GM23248 (cell line): ENCODE results near the gene ZNF80. TPM values are rescaled to one million over a fixed set of nuclear protein-coding genes. Genes with fewer than 3 reads are reported as not detected.

ENCODE experiments used
- DNase-seq: peaks from one replicate; pipeline ENCODE4 v3.0.0-alpha.2; 2015
- H2AFZ ChIP-seq: fragments of 200-600 bp; sonication (generic); 2 replicates; pipeline ENCODE4 v1.6.1; 2016; ENCODE audit warnings: antibody characterized with exemption
- H3F3A ChIP-seq: fragments of 200-600 bp; sonication (generic); 2 replicates; pipeline ENCODE4 v1.6.1; 2016; ENCODE audit warnings: mild to moderate bottlenecking, antibody characterized with exemption, mixed run types; ENCODE audit not compliant: insufficient read depth
- H3K27ac ChIP-seq: fragments of 200-600 bp; sonication (generic); 2 replicates; pipeline ENCODE4 v1.5.1; 2016; ENCODE audit warnings: mild to moderate bottlenecking
- H3K27me3 ChIP-seq: fragments of 200-600 bp; sonication (generic); replicated peaks from 2 replicates; pipeline ENCODE4 v1.6.1; 2016; ENCODE audit warnings: mild to moderate bottlenecking; ENCODE audit not compliant: insufficient read depth
- H3K36me3 ChIP-seq: fragments of 200-600 bp; sonication (generic); 2 replicates; pipeline ENCODE4 v1.6.1; 2016; ENCODE audit warnings: low read depth, mild to moderate bottlenecking
- H3K4me1 ChIP-seq: fragments of 200-600 bp; sonication (generic); 2 replicates; pipeline ENCODE4 v1.6.1; 2016; ENCODE audit warnings: mild to moderate bottlenecking; ENCODE audit not compliant: insufficient read depth
- H3K4me2 ChIP-seq: fragments of 200-600 bp; sonication (generic); one replicate; pipeline ENCODE4 v1.6.1; 2016; ENCODE audit warnings: mild to moderate bottlenecking; ENCODE audit not compliant: unreplicated experiment
- H3K4me3 ChIP-seq: fragments of 200-600 bp; sonication (generic); 2 replicates; pipeline ENCODE4 v1.5.1; 2016; ENCODE audit warnings: mild to moderate bottlenecking
- H3K79me2 ChIP-seq: fragments of 200-600 bp; sonication (generic); 2 replicates; pipeline ENCODE4 v1.6.1; 2016; ENCODE audit warnings: mild to moderate bottlenecking; ENCODE audit not compliant: insufficient read depth
- H3K9ac ChIP-seq: fragments of 200-600 bp; sonication (generic); 2 replicates; pipeline ENCODE4 v1.6.1; 2016; ENCODE audit warnings: mild to moderate bottlenecking
- H3K9me2 ChIP-seq: fragments of 200-600 bp; sonication (generic); 2 replicates; pipeline ENCODE4 v1.6.1; 2016; ENCODE audit warnings: mixed run types, mild to moderate bottlenecking, moderate library complexity; ENCODE audit not compliant: insufficient read depth
- H3K9me3 ChIP-seq: fragments of 200-600 bp; sonication (generic); one replicate; pipeline ENCODE4 v1.6.1; 2017; ENCODE audit warnings: low read depth
- H4K20me1 ChIP-seq: fragments of 200-600 bp; sonication (generic); 2 replicates; pipeline ENCODE4 v1.6.0; 2016; ENCODE audit not compliant: insufficient read depth
- EZH2 ChIP-seq: fragments of 200-600 bp; sonication (generic); IDR thresholded peaks from 2 replicates; pipeline ENCODE4 v1.6.1; 2018; ENCODE audit warnings: antibody characterized with exemption, mild to moderate bottlenecking; ENCODE audit not compliant: insufficient read depth, poor library complexity, severe bottlenecking
- EZH2phosphoT487 ChIP-seq: fragments of 200-600 bp; sonication (generic); IDR thresholded peaks from 2 replicates; pipeline ENCODE4 v1.6.1; 2018; ENCODE audit warnings: antibody characterized with exemption, moderate library complexity, mild to moderate bottlenecking, low read depth; ENCODE audit not compliant: insufficient read depth
- WGBS, 2 experiments: methylation state at CpG; one replicate each; pipeline ENCODE4 v1.1.6; 2015 to 2017; ENCODE audit warnings: low lambda C conversion rate in 2 of 2, low coverage in 1 of 2; ENCODE audit errors: missing lambda C conversion rate in 2 of 2; 5-methylcytosine and 5-hydroxymethylcytosine counted together
- in situ Hi-C: fragments of 300-500 bp; cut with MboI; formaldehyde crosslinking; loops from 2 replicates; pipeline ENCODE4 v1.15.0; 2020
- polyA plus RNA-seq: library from polyadenylated mRNA; unstranded; fragments of >200 nt; fragmentation: Nextera tagmentation; extraction: Ambion mirVana; gene quantifications from 2 replicates; pipeline ENCODE4 v1.2.1, GENCODE V29; 2016
- total RNA-seq: library from RNA; depleted of rRNA; stranded (reverse); fragments of >200 nt; shearing (Covaris generic); gene quantifications from 2 replicates; pipeline ENCODE4 v1.2.3, GENCODE V29; 2014

The ZNF80 gene
- total and polyA plus RNA-seq, 2 experiments from 2014 or later = not detected

DNA sequence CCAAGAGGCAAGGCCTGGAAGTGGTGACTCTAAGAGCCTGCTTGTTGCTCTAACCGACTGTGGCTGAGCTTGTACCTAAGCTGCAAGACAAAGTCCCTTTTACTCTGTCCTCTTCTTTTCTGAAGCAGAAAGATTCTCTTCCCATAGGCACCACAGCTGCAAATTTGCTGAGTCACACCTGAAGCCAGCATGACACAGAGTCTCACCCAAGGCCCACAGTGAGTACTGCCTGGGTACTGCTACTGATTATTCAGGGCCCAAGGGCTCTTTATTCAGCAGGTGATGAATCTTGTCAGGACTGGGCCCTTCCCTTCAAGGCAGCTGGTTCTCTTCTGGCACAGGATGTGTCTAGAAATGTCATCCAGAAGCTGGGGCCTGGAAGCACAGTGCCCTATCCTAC is 37.6 kb upstream of the ZNF80 start:
- in situ Hi-C loops = no loop called here
- 67 to 92% methylated on average over 1 of the region's 1 CpG for WGBS, 2 experiments
- Histone ChIP-seq H4K20me1 (no peaks in the 10 kb centered on the region), H2AFZ (peak overlapping the region; percentile 66), H3F3A (no peaks in the 10 kb centered on the region), H3K9me2 (no peaks in the 10 kb centered on the region), H3K79me2 (no peaks in the 10 kb centered on the region), H3K9me3 (no peaks in the 10 kb centered on the region), H3K27ac (no peak overlapping the region), H3K4me2 (no peak overlapping the region), H3K36me3 (no peaks in the 10 kb centered on the region), H3K4me1 (peaks cover 7% of the 10 kb centered on the region; the same call in 1 of the 2 replicates), H3K9ac (no peak overlapping the region), H3K27me3 (no peaks in the 10 kb centered on the region), H3K4me3 (no peak overlapping the region)
- peak; percentile 60 for DNase-seq
- no peak for TF ChIP-seq EZH2phosphoT487
- no peak for TF ChIP-seq EZH2

DNA sequence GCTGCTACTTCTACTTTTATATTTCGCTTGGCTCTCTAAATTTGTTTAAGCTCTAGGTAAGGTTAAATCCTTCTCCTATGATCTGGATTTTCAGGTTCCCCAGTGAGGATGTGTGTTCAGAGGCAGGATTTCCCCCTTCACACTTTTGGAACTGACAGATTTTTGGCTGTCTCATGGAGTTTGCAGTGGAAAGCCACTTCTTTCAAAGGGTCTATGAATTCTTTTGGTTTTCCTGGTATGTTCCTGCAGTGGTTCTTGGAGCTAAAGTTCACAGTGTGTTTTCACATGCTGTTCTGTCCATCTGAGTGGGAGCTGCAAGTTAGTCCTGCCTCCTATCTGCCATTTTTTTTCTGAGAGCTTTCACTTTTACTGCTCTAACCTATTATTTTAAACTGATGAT is 34.9 kb upstream of the ZNF80 start:
- Histone ChIP-seq H3K4me3 (no peak overlapping the region), H3K9me2 (no peaks in the 10 kb centered on the region), H4K20me1 (no peaks in the 10 kb centered on the region), H3K79me2 (no peaks in the 10 kb centered on the region), H3K4me1 (peaks cover 7% of the 10 kb centered on the region; the same call in 1 of the 2 replicates), H3K36me3 (no peaks in the 10 kb centered on the region), H3K27me3 (no peaks in the 10 kb centered on the region), H2AFZ (no peak overlapping the region), H3K27ac (no peak overlapping the region), H3K9ac (no peak overlapping the region), H3K9me3 (no peaks in the 10 kb centered on the region), H3F3A (no peaks in the 10 kb centered on the region), H3K4me2 (no peak overlapping the region)
- WGBS, 2 experiments = 65 to 75% methylated on average over 1 of the region's 1 CpG
- no peak for DNase-seq
- in situ Hi-C loops = no loop called here
- TF ChIP-seq EZH2 = no peak
- no peak for TF ChIP-seq EZH2phosphoT487

DNA sequence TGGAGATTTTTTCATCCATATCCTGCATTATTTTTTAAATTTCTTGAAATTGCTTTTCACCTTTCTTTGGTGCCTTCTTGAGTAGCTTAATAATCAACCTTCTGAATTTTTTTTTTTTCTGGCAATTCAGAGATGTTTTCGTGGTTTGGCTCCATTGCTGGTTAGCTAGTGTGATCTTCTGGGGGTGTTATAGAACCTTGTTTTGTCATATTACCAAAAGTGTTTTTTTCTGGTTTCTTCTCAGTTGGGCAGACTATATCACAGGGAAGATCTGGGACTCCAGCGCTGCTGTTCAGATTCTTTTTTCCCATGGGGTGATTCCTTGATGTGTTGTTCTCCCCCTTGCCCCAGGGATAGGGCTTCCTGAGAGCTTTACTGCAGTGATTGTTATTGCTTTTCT is 32.6 kb upstream of the ZNF80 start:
- TF ChIP-seq EZH2phosphoT487 (no peak), EZH2 (no peak)
- Histone ChIP-seq H3F3A (no peaks in the 10 kb centered on the region), H3K27me3 (no peaks in the 10 kb centered on the region; the same call in 1 of the 2 replicates), H3K9me2 (no peaks in the 10 kb centered on the region), H3K36me3 (no peaks in the 10 kb centered on the region), H3K9ac (no peak overlapping the region), H3K27ac (no peak overlapping the region), H2AFZ (no peak overlapping the region), H3K9me3 (no peaks in the 10 kb centered on the region), H3K4me2 (no peak overlapping the region), H4K20me1 (no peaks in the 10 kb centered on the region), H3K4me1 (peaks cover 4% of the 10 kb centered on the region; the same call in 1 of the 2 replicates), H3K4me3 (no peak overlapping the region), H3K79me2 (no peaks in the 10 kb centered on the region)
- WGBS, 2 experiments = 55 to 72% methylated on average over 2 of the region's 2 CpGs
- in situ Hi-C loops = no loop called here
- DNase-seq = no peak

DNA sequence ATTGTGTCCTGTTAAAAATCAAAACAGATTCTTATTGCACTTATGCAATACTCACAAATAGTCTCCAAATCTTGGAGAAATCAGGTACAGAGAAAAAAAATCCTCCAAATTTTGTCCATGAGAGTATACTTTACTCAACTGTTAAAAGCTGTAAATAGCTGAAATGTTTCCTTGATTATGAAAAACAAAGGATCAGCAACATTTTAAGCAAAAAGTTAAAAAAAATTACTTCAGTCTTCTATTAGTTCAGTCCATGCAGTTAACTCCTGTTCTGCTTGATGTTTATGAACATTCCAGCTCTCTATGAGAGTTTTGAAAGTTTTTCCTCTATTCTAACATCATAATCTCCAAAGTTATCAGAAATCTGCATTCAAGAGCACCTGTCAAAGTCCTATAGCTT is 22.8 kb upstream of the ZNF80 start:
- Histone ChIP-seq H3K36me3 (no peaks in the 10 kb centered on the region), H3K4me2 (no peak overlapping the region), H3K9ac (no peak overlapping the region), H3K9me2 (no peaks in the 10 kb centered on the region), H3K4me3 (no peak overlapping the region), H3K4me1 (no peaks in the 10 kb centered on the region), H3K79me2 (no peaks in the 10 kb centered on the region), H3F3A (no peaks in the 10 kb centered on the region), H3K9me3 (peaks cover 4% of the 10 kb centered on the region), H3K27ac (no peak overlapping the region), H4K20me1 (no peaks in the 10 kb centered on the region), H2AFZ (no peak overlapping the region), H3K27me3 (no peaks in the 10 kb centered on the region; the same call in 1 of the 2 replicates)
- TF ChIP-seq EZH2phosphoT487 (no peak), EZH2 (no peak)
- no peak for DNase-seq
- in situ Hi-C loops = no loop called here

DNA sequence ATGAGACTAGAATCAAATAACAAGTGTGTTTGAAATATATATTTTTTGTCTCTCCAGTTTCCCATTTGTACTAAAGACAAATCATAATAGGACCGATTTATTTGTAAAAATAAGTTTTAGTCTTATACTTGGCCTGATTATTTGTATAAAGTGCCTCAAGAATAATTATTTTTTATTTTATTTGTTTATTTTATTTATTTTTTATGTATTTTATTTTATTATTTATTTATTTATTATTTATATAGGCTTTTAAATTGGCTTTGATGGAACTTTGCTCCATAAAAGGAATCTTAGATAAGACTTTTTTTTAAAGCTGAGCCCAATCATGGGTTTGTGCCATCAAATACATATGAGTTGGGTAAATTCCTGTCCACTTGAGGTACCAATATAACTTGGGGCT is 22.2 kb upstream of the ZNF80 start:
- no peaks in the 10 kb centered on the region for H3F3A ChIP-seq
- no peaks in the 10 kb centered on the region; the same call in 1 of the 2 replicates for H3K27me3 ChIP-seq
- H4K20me1 ChIP-seq = no peaks in the 10 kb centered on the region
- H3K27ac ChIP-seq = no peak overlapping the region
- TF ChIP-seq EZH2 (no peak), EZH2phosphoT487 (no peak)
- in situ Hi-C loops = no loop called here
- H3K4me2 ChIP-seq = no peak overlapping the region
- H3K9ac ChIP-seq = no peak overlapping the region
- DNase-seq = no peak
- no peaks in the 10 kb centered on the region for H3K36me3 ChIP-seq
- no peaks in the 10 kb centered on the region for H3K79me2 ChIP-seq
- no peak overlapping the region for H2AFZ ChIP-seq
- WGBS, 2 experiments = 35 to 45% methylated on average over 1 of the region's 1 CpG
- H3K4me3 ChIP-seq = no peak overlapping the region
- no peaks in the 10 kb centered on the region for H3K4me1 ChIP-seq
- no peaks in the 10 kb centered on the region for H3K9me2 ChIP-seq
- peaks cover 4% of the 10 kb centered on the region for H3K9me3 ChIP-seq
